GM12878 (cell line): Measurements from ENCODE around the gene VAC14. TPM values are rescaled to one million over a fixed set of nuclear protein-coding genes. Genes with fewer than 3 reads are reported as not detected.

ENCODE experiments used
- ASH2L ChIP-seq: fragments of 300-600, 200-600 bp; sonication (generic); IDR thresholded peaks from 2 replicates; pipeline ENCODE4 v1.6.1; 2017; ENCODE audit warnings: low read depth, mild to moderate bottlenecking, borderline replicate concordance
- ATF2 ChIP-seq: IDR thresholded peaks from 2 replicates; pipeline ENCODE4 v1.6.1; 2012; ENCODE audit warnings: low read length, inconsistent platforms
- ATF3 ChIP-seq: IDR thresholded peaks from 2 replicates; pipeline ENCODE4 v1.6.1; 2011; ENCODE audit warnings: low read depth, mild to moderate bottlenecking, low read length, moderate library complexity, borderline replicate concordance; ENCODE audit errors: extremely low read depth
- BHLHE40 ChIP-seq, 2 experiments: fragments of 450-650 bp in 1 of 2; IDR thresholded peaks; 2 replicates each; pipeline ENCODE4 v1.6.1; 2011 to 2017; ENCODE audit warnings: low read depth in 2 of 2, borderline replicate concordance in 1 of 2, improper control_type of control experiment in 1 of 2, low read length in 1 of 2, mild to moderate bottlenecking in 1 of 2
- CHD2 ChIP-seq: IDR thresholded peaks from 2 replicates; pipeline ENCODE4 v1.6.1; 2011; ENCODE audit warnings: low read depth, low read length, improper control_type of control experiment, borderline replicate concordance
- CREM ChIP-seq: IDR thresholded peaks from 2 replicates; pipeline ENCODE4 v1.6.1; 2014; ENCODE audit warnings: antibody characterized with exemption, low read depth
- EGR1 ChIP-seq, 2 experiments: IDR thresholded peaks; 1 replicate in 1 of 2; 2 replicates in 1 of 2; pipeline ENCODE4 v1.6.1; 2011 to 2012; ENCODE audit warnings: low read depth in 2 of 2, low read length in 2 of 2, borderline replicate concordance in 1 of 2, mild to moderate bottlenecking in 1 of 2, moderate library complexity in 1 of 2
- EP300 ChIP-seq, 2 experiments: fragments of 150-350 bp in 1 of 2; IDR thresholded peaks; 2 replicates each; pipeline ENCODE4 v1.6.1; 2011 to 2012; ENCODE audit warnings: low read depth in 2 of 2, low read length in 2 of 2, borderline replicate concordance in 1 of 2, improper control_type of control experiment in 1 of 2, inconsistent platforms in 1 of 2; ENCODE audit not compliant: control insufficient read depth in 1 of 2
- FOXK2 ChIP-seq: fragments of 450-650 bp; IDR thresholded peaks from 2 replicates; pipeline ENCODE4 v1.6.1; 2017; ENCODE audit warnings: mild to moderate bottlenecking, moderate library complexity
- IKZF1 ChIP-seq: fragments of 450-650 bp; conservative IDR thresholded peaks from 2 replicates; pipeline ENCODE4 v1.6.1; 2017; ENCODE audit warnings: antibody characterized with exemption, mild to moderate bottlenecking
- IKZF2 ChIP-seq, 2 experiments: fragments of 450-650 bp; IDR thresholded peaks; 2 replicates each; pipeline ENCODE4 v1.6.1; 2017; ENCODE audit warnings: mild to moderate bottlenecking in 2 of 2, moderate library complexity in 2 of 2
- IRF3 ChIP-seq: fragments of 450-650 bp; IDR thresholded peaks from 2 replicates; pipeline ENCODE4 v1.6.1; 2014; ENCODE audit warnings: mild to moderate bottlenecking
- IRF4 ChIP-seq: IDR thresholded peaks from 2 replicates; pipeline ENCODE4 v1.6.1; 2011; ENCODE audit warnings: low read depth, low read length
- JUNB ChIP-seq: IDR thresholded peaks from 2 replicates; pipeline ENCODE4 v1.6.1; 2016; ENCODE audit warnings: antibody characterized with exemption, mild to moderate bottlenecking
- MEF2A ChIP-seq: IDR thresholded peaks from 2 replicates; pipeline ENCODE4 v1.6.1; 2011; ENCODE audit warnings: low read depth, mild to moderate bottlenecking, low read length, moderate library complexity; ENCODE audit not compliant: insufficient read depth
- MEF2B ChIP-seq: fragments of 450-650 bp; IDR thresholded peaks from 2 replicates; pipeline ENCODE4 v1.6.1; 2018; ENCODE audit warnings: mild to moderate bottlenecking, moderate library complexity; ENCODE audit not compliant: partially characterized antibody, poor library complexity, severe bottlenecking
- MTA2 ChIP-seq: fragments of 450-650 bp; IDR thresholded peaks from 2 replicates; pipeline ENCODE4 v1.6.1; 2016; ENCODE audit warnings: low read depth, mild to moderate bottlenecking, moderate library complexity
- MTA3 ChIP-seq: IDR thresholded peaks from 2 replicates; pipeline ENCODE4 v1.6.1; 2012; ENCODE audit warnings: low read length, inconsistent platforms, borderline replicate concordance
- POLR2AphosphoS5 ChIP-seq: IDR thresholded peaks from 2 replicates; pipeline ENCODE4 v1.6.1; 2011; ENCODE audit warnings: mild to moderate bottlenecking, low read length, inconsistent platforms
- RAD51 ChIP-seq: fragments of 450-650 bp; IDR thresholded peaks from 2 replicates; pipeline ENCODE4 v1.6.1; 2016; ENCODE audit warnings: moderate library complexity, mild to moderate bottlenecking, inconsistent platforms
- SP1 ChIP-seq: IDR thresholded peaks from one replicate; pipeline ENCODE4 v1.6.1; 2011; ENCODE audit warnings: low read depth, low read length
- TBL1XR1 ChIP-seq: IDR thresholded peaks from 2 replicates; pipeline ENCODE4 v1.6.1; 2012; ENCODE audit warnings: low read depth, low read length, improper control_type of control experiment
- TCF12 ChIP-seq: IDR thresholded peaks from 2 replicates; pipeline ENCODE4 v1.6.1; 2011; ENCODE audit warnings: low read depth, mild to moderate bottlenecking, low read length
- TCF7 ChIP-seq: IDR thresholded peaks from 2 replicates; pipeline ENCODE4 v1.6.1; 2014; ENCODE audit warnings: antibody characterized with exemption, borderline replicate concordance
- USF1 ChIP-seq: IDR thresholded peaks from 2 replicates; pipeline ENCODE4 v1.6.1; 2011; ENCODE audit warnings: borderline replicate concordance, low read depth, mild to moderate bottlenecking, moderate library complexity, mixed read lengths, low read length; ENCODE audit not compliant: insufficient read depth; ENCODE audit errors: extremely low read length
- USF2 ChIP-seq: IDR thresholded peaks from 2 replicates; pipeline ENCODE4 v1.6.1; 2011; ENCODE audit warnings: low read depth, low read length, improper control_type of control experiment, borderline replicate concordance
- polyA plus RNA-seq, 11 experiments: library from polyadenylated mRNA; depleted of rRNA in 4 of 11; unstranded in 6 of 11; stranded (reverse) in 5 of 11; fragments of >200 nt; fragmentation: Nextera tagmentation in 4 of 11; fragmentation: Illumina TruSeq in 1 of 11; extraction: Ambion mirVana in 4 of 11; extraction: Trizol in 1 of 11; gene quantifications; 1 replicate in 1 of 11; 2 replicates in 10 of 11; pipeline versions ENCODE4 v1.2.1 to v1.2.3, GENCODE V29; 2011 to 2016; ENCODE audit warnings: inconsistent platforms in 2 of 11, missing spikeins in 2 of 11, low read depth in 1 of 11
- total RNA-seq, 4 experiments: library from RNA; depleted of rRNA in 3 of 4; stranded (reverse); fragments of >200 nt in 3 of 4; fragmentation: Illumina TruSeq in 1 of 4; extraction: Trizol in 1 of 4; gene quantifications; 2 replicates each; pipeline versions ENCODE4 v1.2.1 to v1.2.3, GENCODE V29; 2013 to 2021

The VAC14 gene
- total and polyA plus RNA-seq, 10 of the 15 experiments (the other 5 are each of a cell fraction or from before 2014, with no cell fraction given): 1.3 to 45.5 (median 25.5) TPM

- TF ChIP-seq POLR2AphosphoS5 (peak; percentile 77), TBL1XR1 (peak; percentile 66; the same call in 1 of the 2 replicates), ATF2 (peak; percentile 80), FOXK2 (0 out of 2 replicates have a peak, but pooled peaks have one; percentile 25), RAD51 (peak; percentile 81), CREM (peak; percentile 91), IKZF1 (peak; percentile 85), ATF3 (no peak), BHLHE40 (IDR thresholded peaks at IDR 0.05; ENCODE audit: borderline replicate concordance in 1 of 2, low read depth in 2 of 2, low read length in 1 of 2) (peak; percentile 98 to 99), TCF12 (peak; percentile 93), IKZF2 (IDR thresholded peaks at IDR 0.05) (peak; percentile 86 to 87), MTA2 (peak; percentile 81; the same call in 1 of the 2 replicates), MTA3 (no peak), JUNB (peak; percentile 45; the same call in 1 of the 2 replicates), IRF4 (peak; percentile 90), USF2 (no peak; the same call in 1 of the 2 replicates), EP300 (IDR thresholded peaks at IDR 0.05; ENCODE audit: borderline replicate concordance in 1 of 2, control insufficient read depth in 1 of 2, low read depth in 2 of 2, low read length in 2 of 2) (peak; percentile 73 to 83; a peak in 3 of 4 replicates), EGR1 (IDR thresholded peaks at IDR 0.05; ENCODE audit: borderline replicate concordance in 1 of 2, low read depth in 2 of 2, low read length in 2 of 2) (0 out of 3 replicates have a peak, but pooled peaks of 1 of the 2 experiments have one; percentile 10), MEF2B (peak; percentile 87), ASH2L (peak; percentile 84; the same call in 1 of the 2 replicates), IRF3 (no peak), CHD2 (peak; percentile 83; the same call in 1 of the 2 replicates), USF1 (peak; percentile 81), SP1 (peak; percentile 54), MEF2A (peak; percentile 92), TCF7 (no peak)
Observed at GRCh38 chr16:70737377-70738082, 63.4 kb downstream of the VAC14 start (continued).
